GM13977 (cell line): ENCODE data around the gene BABAM2.
"Not testable (repeated sequence)": the region's sequence is repeated elsewhere in the genome, so short reads cannot be mapped to it uniquely, and the experiment has no call there.

Experiments
- DNase-seq: peaks from one replicate; pipeline ENCODE4 v3.0.0; 2012; ENCODE audit warnings: low spot score
- CTCF ChIP-seq: IDR thresholded peaks from 2 replicates; pipeline ENCODE4 v1.5.1; 2012; ENCODE audit warnings: mild to moderate bottlenecking, control low read depth; ENCODE audit not compliant: insufficient read depth; ENCODE audit errors: extremely low read depth, missing control alignments
- in situ Hi-C: fragments of 300-500 bp; cut with MboI; formaldehyde crosslinking; loops from one replicate; pipeline ENCODE4 v1.12.0; 2022; ENCODE audit warnings: low sequenced_read_pairs, low pct_unique_long_range_greater_than_20kb, mixed read lengths, inconsistent platforms; ENCODE audit not compliant: unreplicated experiment

BABAM2 gene

GRCh38 chr2:28247734-28248133, 357.2 kb downstream of the BABAM2 start:
- TF ChIP-seq CTCF = no peak

GRCh38 chr2:28248511-28248910, 358.0 kb downstream of the BABAM2 start:
- no peak for DNase-seq
- TF ChIP-seq CTCF = no peak
- in situ Hi-C loops = no loop called here

More at GRCh38 chr2:28247734-28248133, 357.2 kb downstream of the BABAM2 start:
- in situ Hi-C loops = no loop called here
- no peak for DNase-seq

- DNase-seq = no peak
- no peak for TF ChIP-seq CTCF
- in situ Hi-C loops = no loop called here
Observed at GRCh38 chr2:28250006-28250405, 359.5 kb downstream of the BABAM2 start.

- in situ Hi-C loops = no loop called here
- no peak for TF ChIP-seq CTCF
Observed at GRCh38 chr2:28251337-28251736, 360.8 kb downstream of the BABAM2 start.

DNA sequence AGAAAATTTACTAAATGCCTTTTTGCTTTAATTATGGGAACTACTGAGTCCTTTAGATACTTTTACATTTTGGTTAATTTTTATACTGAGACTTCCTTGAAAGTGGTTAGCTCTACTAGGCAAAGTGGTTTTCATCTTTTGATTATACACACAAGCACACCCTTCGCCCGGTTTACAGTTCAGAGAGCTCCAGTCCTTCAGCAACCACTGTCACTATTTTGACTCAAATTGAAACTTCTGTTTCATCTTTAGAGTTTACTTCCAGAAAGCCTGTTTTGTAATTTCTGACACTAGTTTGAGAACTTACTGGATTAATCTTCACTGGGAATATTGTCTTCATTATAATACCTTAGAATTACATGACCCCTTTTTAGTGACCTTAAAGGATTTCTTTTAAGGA, 361.8 kb downstream of the BABAM2 start:
- peak; percentile 55 for DNase-seq
- no peak for TF ChIP-seq CTCF
- in situ Hi-C loops = no loop called here

More at GRCh38 chr2:28251337-28251736, 360.8 kb downstream of the BABAM2 start:
- DNase-seq = no peak

DNA sequence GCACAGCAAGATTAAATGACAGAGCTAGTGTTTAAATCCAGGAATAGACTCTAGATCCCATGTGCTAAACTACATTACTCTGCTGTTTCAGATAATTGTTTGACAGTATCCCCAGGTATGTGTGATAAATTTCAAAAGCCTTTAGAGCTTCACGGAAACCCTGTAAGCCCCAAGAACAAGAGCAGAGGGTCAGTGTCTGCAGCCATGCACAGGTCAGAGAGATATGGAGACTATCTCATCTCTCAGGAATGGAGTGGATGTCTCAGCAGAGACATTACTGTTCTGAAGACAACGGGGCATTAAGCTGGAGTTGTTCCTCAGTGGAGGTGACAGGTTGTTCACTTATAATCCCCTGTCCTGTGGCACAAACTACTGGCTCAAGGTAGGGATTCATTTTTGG, 363.0 kb downstream of the BABAM2 start:
- no peak for TF ChIP-seq CTCF
- DNase-seq = no peak
- in situ Hi-C loops = no loop called here

DNA sequence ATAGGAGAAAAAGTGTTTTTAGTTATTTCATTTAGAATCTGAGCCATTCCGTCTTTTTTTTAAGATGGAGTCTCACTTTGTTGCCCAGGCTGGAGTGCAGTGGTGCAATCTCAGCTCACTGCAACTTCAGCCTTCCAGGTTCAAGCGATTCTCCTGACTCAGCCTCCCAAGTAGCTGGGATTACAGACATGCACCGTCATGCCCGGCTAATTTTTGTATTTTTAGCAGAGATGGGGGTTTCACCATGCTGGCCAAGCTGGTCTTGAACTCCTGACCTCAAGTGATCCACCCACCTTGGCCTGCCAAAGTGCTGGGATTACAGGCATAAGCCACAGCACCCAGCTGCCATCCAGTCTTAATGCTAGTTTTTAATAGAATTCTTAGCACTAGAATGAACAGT, 364.7 kb downstream of the BABAM2 start:
- in situ Hi-C loops, DNase-seq: not testable (repeated sequence)
